PC-9 (cell line): ENCODE measurements around the gene BAD. TPM values are rescaled to one million over a fixed set of nuclear protein-coding genes. Genes with fewer than 3 reads are reported as not detected.
A peak's percentile ranks its signal among the peaks of the same experiment; 100 is the strongest.

Experiments used
- BruUV-seq: library from RNA; stranded (reverse); fragments of 400-500 nt; replicated peaks from 2 replicates; lab custom pipeline; 2021; lab: Mats Ljungman, UMichigan
- CTCF ChIA-PET: fragments of 300-600 bp; sonication (Branson Sonifier 250); formaldehyde crosslinking; loops from one replicate; lab custom pipeline; 2022; ENCODE audit warnings: antibody characterized with exemption; lab: Charles Lee
- POLR2A ChIA-PET: fragments of 300-600 bp; sonication (Branson Sonifier 250); formaldehyde crosslinking; loops from one replicate; lab custom pipeline; 2022; ENCODE audit warnings: antibody characterized with exemption; ENCODE audit not compliant: unreplicated experiment; lab: Charles Lee
- DNase-seq, 2 experiments: peaks; one replicate each; pipeline versions ENCODE4 v3.0.0 to v3.0.0-alpha.2; 2015 to 2022; ENCODE audit warnings: mixed read lengths in 1 of 2
- H2AFZ ChIP-seq: fragments of 200-600 bp; sonication (generic); 2 replicates; pipeline ENCODE4 v1.8.1; 2017; ENCODE audit warnings: antibody characterized with exemption
- H3F3A ChIP-seq: fragments of 200-600 bp; sonication (generic); 2 replicates; pipeline ENCODE4 v1.8.1; 2017; ENCODE audit warnings: antibody characterized with exemption, mild to moderate bottlenecking, low read depth; ENCODE audit not compliant: insufficient read depth
- H3K27ac ChIP-seq: fragments of 200-600 bp; sonication (generic); 2 replicates; pipeline ENCODE4 v1.6.1; 2016; ENCODE audit warnings: mixed run types
- H3K27me3 ChIP-seq: fragments of 200-600 bp; sonication (generic); 2 replicates; pipeline ENCODE4 v1.6.1; 2016; ENCODE audit warnings: low read depth, mixed run types; ENCODE audit not compliant: insufficient read depth
- H3K36me3 ChIP-seq: fragments of 200-600 bp; sonication (generic); 2 replicates; pipeline ENCODE4 v1.6.1; 2016; ENCODE audit warnings: low read depth, mixed run types
- H3K4me1 ChIP-seq: fragments of 200-600 bp; sonication (generic); replicated peaks from 2 replicates; pipeline ENCODE4 v1.6.1; 2016; ENCODE audit warnings: mixed run types; ENCODE audit not compliant: insufficient read depth
- H3K4me2 ChIP-seq: fragments of 200-600 bp; sonication (generic); 2 replicates; pipeline ENCODE4 v1.6.1; 2017; ENCODE audit warnings: mixed run types
- H3K4me3 ChIP-seq: fragments of 200-600 bp; sonication (generic); 2 replicates; pipeline ENCODE4 v1.6.1; 2016; ENCODE audit warnings: mixed run types
- H3K79me2 ChIP-seq: fragments of 200-600 bp; sonication (generic); 2 replicates; pipeline ENCODE4 v1.6.1; 2017; ENCODE audit warnings: low read depth, mixed run types
- H3K9me2 ChIP-seq: fragments of 200-600 bp; sonication (generic); 2 replicates; pipeline ENCODE4 v1.8.1; 2017; ENCODE audit warnings: mild to moderate bottlenecking; ENCODE audit not compliant: insufficient read depth
- H3K9me3 ChIP-seq: fragments of 200-600 bp; sonication (generic); 2 replicates; pipeline ENCODE4 v1.8.1; 2016; ENCODE audit warnings: low read depth; ENCODE audit not compliant: insufficient read depth
- H4K20me1 ChIP-seq: fragments of 200-600 bp; sonication (generic); 2 replicates; pipeline ENCODE4 v1.8.1; 2017; ENCODE audit not compliant: insufficient read depth
- CTCF ChIP-seq: fragments of 200-600 bp; sonication (generic); conservative IDR thresholded peaks from 2 replicates; pipeline ENCODE4 v1.6.1; 2017; ENCODE audit warnings: mixed run types, antibody characterized with exemption, mild to moderate bottlenecking, moderate library complexity
- EZH2 ChIP-seq: fragments of 200-600 bp; sonication (generic); IDR thresholded peaks from 2 replicates; pipeline ENCODE4 v1.8.0; 2017; ENCODE audit warnings: antibody characterized with exemption, low read depth
- intact Hi-C: fragments of 100-400 bp; cut with micrococcal nuclease; formaldehyde crosslinking; loops from one replicate; pipeline ENCODE4 v1.10.0; 2022; ENCODE audit not compliant: unreplicated experiment
- total RNA-seq: library from RNA; stranded (reverse); gene quantifications from 2 replicates; pipeline ENCODE4 v1.2.3, GENCODE V29; 2021

The BAD gene
- total RNA-seq, 1 experiment from 2014 or later = 94.3 TPM

GRCh38 chr11:64263021-64263946 lies 21.2 kb downstream of the BAD start:
- H3F3A ChIP-seq = peaks cover 19% of the 10 kb centered on the region
- no peak overlapping the region for H3K4me2 ChIP-seq
- CTCF ChIA-PET = no interaction called here
- no peaks in the 10 kb centered on the region for H3K79me2 ChIP-seq
- H3K9me3 ChIP-seq = no peaks in the 10 kb centered on the region
- H3K9me2 ChIP-seq = no peaks in the 10 kb centered on the region
- POLR2A ChIA-PET = no interaction called here
- no peak for TF ChIP-seq CTCF
- TF ChIP-seq EZH2 = no peak
- H3K27ac ChIP-seq = no peak overlapping the region
- H2AFZ ChIP-seq = no peak overlapping the region
- peaks cover 8% of the 10 kb centered on the region for H3K4me1 ChIP-seq
- H3K4me3 ChIP-seq = no peak overlapping the region
- no TSS peak for BruUV-seq
- peak in 1 of 2 experiments; percentile 31 for DNase-seq
- no peaks in the 10 kb centered on the region for H3K27me3 ChIP-seq
- no peaks in the 10 kb centered on the region for H4K20me1 ChIP-seq
- intact Hi-C loops = no loop called here
- H3K36me3 ChIP-seq = peaks cover 9% of the 10 kb centered on the region; the same call in 1 of the 2 replicates

DNA sequence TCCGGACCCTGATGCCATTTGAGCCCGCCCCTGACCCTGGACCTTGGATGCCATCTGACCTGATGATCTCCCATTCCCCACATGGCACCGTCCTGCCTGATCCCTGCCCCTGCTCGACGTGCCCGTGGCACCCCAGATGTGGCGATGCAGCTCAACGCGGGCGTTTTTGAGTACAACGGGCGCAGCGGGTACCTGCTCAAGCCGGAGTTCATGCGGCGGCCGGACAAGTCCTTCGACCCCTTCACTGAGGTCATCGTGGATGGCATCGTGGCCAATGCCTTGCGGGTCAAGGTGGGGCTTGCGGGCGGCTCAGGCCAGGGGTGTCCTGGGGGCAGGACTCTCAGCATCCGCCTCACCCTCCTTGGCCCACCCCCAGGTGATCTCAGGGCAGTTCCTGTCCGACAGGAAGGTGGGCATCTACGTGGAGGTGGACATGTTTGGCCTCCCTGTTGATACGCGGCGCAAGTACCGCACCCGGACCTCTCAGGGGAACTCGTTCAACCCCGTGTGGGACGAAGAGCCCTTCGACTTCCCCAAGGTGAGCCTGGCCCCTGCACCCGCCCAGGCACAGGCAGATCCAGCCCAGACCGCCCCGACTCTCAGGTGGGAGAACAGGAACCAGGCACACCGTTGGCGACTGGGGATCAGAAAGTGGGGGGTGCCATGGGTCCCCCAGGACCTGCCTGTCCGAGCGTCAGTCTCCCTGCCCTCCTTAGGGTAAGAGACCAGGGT lies 22.0 kb downstream of the BAD start:
- no peak overlapping the region for H3K27ac ChIP-seq
- no TSS peak for BruUV-seq
- ChIA-PET POLR2A (no interaction called here), CTCF (no interaction called here)
- TF ChIP-seq CTCF (no peak), EZH2 (no peak)
- H4K20me1 ChIP-seq = no peaks in the 10 kb centered on the region
- H3K4me3 ChIP-seq = no peak overlapping the region
- peak in 1 of 2 experiments; percentile 34 for DNase-seq
- H3F3A ChIP-seq = peaks cover 10% of the 10 kb centered on the region
- intact Hi-C loops = no loop called here
- no peaks in the 10 kb centered on the region for H3K79me2 ChIP-seq
- no peak overlapping the region for H2AFZ ChIP-seq
- no peaks in the 10 kb centered on the region for H3K9me2 ChIP-seq
- H3K36me3 ChIP-seq = peaks cover 9% of the 10 kb centered on the region; the same call in 1 of the 2 replicates
- H3K4me2 ChIP-seq = no peak overlapping the region
- H3K27me3 ChIP-seq = no peaks in the 10 kb centered on the region
- H3K9me3 ChIP-seq = no peaks in the 10 kb centered on the region
- no peaks in the 10 kb centered on the region for H3K4me1 ChIP-seq

DNA sequence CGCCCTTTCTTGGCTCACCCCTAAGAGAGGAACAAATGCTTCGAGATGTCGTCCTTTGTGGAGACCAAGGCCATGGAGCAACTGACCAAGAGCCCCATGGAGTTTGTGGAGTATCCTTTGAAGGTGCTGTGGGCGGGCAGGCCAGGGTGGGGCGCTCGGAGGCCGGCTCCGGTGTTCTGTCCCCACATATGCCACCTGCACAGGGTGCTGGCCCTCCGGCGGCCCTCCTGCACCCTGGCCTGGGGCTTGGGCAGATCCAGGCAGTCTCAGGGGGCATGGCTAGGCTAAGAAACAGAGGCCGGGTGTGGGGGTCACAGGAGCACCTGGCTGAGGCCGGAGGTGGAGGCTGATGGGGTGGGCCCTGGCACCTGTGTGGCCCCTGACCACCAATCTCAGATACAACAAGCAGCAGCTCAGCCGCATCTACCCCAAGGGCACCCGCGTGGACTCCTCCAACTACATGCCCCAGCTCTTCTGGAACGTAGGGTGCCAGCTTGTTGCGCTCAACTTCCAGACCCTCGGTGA lies 22.8 kb downstream of the BAD start:
- DNase-seq = no peak
- peaks cover 6% of the 10 kb centered on the region; the same call in 1 of the 2 replicates for H3F3A ChIP-seq
- intact Hi-C loops = no loop called here
- POLR2A ChIA-PET = no interaction called here
- H3K36me3 ChIP-seq = peaks cover 10% of the 10 kb centered on the region; the same call in 1 of the 2 replicates
- TF ChIP-seq EZH2 = no peak
- TF ChIP-seq CTCF = no peak
- H3K27me3 ChIP-seq = no peaks in the 10 kb centered on the region
- H4K20me1 ChIP-seq = no peaks in the 10 kb centered on the region
- H3K4me2 ChIP-seq = no peak overlapping the region
- no peak overlapping the region for H3K27ac ChIP-seq
- H2AFZ ChIP-seq = no peak overlapping the region
- H3K79me2 ChIP-seq = no peaks in the 10 kb centered on the region
- no peaks in the 10 kb centered on the region for H3K4me1 ChIP-seq
- no TSS peak for BruUV-seq
- H3K9me3 ChIP-seq = no peaks in the 10 kb centered on the region
- H3K9me2 ChIP-seq = no peaks in the 10 kb centered on the region
- CTCF ChIA-PET = no interaction called here
- H3K4me3 ChIP-seq = no peak overlapping the region
